GF-D8 (cell line): ENCODE data around the gene ASIC3.
A peak's percentile ranks its signal among the peaks of the same experiment; 100 is the strongest.

Experiments used
- DNase-seq: peaks from one replicate; lab custom pipeline; 2025; lab: John Stamatoyannopoulos, UW

ASIC3 gene

DNA sequence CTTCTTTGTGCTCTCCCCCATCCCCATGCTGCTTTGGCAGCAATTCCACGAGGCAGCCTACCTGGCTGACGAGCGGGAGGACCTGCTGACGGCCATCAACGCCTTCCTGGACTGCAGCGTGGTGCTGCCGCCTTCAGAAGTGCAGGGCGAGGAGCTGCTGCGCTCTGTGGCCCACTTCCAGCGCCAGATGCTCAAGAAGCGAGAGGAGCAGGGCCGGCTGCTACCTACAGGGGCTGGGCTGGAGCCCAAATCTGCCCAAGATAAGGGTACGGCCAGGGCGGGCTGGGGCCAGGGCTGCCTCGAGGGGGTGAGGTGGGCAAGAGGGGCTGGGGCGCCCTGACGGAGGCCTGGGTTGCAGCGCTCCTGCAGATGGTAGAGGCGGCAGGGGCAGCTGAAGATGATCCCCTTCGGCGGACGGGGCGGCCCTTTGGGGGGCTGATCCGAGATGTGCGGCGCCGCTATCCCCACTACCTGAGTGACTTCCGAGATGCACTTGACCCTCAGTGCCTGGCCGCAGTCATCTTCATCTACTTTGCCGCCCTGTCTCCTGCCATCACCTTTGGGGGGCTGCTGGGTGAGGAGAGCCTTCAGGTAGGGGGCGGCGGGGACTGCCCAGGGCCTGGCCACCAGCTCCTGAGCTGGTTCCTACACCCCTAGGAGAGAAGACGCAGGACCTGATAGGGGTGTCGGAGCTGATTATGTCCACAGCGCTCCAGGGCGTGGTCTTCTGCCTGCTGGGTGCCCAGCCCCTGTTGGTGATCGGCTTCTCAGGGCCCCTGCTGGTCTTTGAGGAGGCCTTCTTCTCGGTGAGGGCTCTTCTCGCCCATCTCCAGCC, 22.9 kb downstream of the ASIC3 start:
- DNase-seq, result no peak

GRCh38 chr7:151073990-151074389, 25.7 kb downstream of the ASIC3 start:
- DNase-seq, result no peak

- DNase-seq, result no peak
Measured at GRCh38 chr7:151074817-151075661, 26.7 kb downstream of the ASIC3 start.

GRCh38 chr7:151075662-151075971, 27.3 kb downstream of the ASIC3 start:
- DNase-seq, result no peak

- DNase-seq, result no peak
Measured at GRCh38 chr7:151075978-151076426, 27.7 kb downstream of the ASIC3 start.

- DNase-seq, result no peak
Measured at GRCh38 chr7:151076863-151077704, 28.8 kb downstream of the ASIC3 start.

DNA sequence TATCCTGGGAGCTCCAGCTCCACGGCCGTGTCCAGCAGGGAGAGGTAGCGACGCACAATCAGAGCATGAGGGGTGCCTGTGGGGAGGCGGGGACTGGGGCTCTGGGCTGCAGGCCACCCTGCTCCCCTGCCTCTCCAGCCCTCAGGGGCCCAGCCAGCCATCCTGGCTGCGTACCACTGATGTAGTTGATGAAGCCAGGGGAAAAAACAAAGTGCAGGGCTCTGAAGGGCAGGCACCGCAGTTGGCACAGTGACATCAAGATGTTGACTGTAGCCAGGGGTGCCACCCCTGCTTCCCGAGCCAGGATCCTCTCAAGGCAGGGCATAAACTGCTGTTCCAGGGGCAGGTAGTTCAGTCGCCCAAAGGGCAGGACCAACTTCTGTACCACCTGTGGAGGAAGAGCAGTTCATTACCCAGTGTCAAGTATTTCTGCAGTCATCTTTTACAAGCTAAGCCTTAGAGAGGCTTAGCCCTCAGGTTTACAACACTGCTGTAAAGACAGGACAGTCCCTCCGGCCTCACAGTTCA, 29.4 kb downstream of the ASIC3 start:
- no peak for DNase-seq

DNA sequence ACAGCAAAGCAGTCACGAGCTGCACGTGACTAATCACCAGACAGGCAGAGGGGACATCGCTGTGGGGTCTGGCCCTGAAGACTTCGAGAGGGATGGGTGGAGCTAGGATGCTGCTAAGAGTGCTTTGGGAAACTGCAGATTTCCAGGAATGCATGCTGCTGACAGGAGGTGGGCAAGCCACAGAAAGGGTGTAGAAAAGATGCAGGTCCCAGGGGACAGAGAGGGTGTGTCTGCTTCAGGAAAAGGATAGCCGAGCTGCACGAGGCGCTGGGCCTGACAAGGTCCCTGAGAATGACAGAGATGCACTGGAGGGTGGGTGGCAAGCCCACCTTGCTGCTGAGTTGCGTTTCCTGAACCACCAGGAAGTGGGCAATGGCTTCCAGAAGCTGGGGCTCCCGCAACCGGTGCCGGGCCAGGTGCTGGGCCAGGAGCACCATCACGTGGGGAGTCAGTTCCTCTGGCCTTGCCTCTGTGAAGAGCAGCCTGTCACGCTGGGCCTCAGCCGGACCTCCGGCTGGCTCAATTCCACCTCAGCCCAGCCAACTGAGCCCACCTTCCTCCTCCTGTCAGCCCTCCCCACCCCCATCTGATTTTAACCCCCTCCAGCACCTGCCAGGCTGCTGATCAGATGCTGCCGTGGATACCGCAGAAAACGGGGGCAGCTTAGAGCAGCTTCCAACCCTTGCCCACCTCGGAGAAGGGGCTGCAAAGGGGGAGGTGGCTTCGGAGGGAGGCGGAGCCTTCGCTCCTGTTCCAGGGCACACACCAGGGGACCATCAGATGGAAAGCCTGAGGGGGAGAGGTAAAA, 30.1 kb downstream of the ASIC3 start:
- DNase-seq, result no peak

DNA sequence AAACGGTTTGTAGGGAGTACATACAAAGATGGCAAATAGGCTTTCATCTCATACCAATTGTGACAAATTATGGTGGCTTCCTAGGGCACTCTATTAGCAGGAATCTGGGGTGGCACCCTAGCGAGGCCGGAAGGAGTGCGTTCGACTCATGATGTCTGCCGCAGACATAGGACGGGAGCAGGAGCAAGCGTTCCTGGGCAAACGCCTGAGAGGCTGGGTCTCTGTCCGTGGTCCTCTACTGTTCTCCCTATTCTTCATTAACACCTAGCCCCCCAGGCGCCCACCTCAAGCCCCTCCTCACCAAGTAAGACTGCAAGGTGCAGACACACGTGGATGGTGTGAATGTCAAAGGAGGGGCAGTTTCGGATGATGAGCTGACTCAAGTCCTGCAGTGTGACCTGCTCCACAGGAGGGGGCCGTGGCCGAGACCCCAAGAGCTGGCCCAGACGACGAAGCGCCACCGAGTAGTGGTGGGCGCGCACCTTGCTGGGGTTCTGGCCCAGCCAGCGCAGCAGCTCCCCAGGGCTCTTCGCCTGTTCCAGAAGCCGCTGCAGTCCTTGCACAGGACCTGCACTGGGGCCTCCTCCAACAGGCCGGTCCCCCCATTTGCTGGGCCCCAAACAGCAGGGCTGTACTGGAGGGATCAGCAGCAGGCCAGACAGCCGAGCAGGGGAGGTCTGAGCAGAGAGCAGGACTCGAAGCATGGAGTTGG, 31.0 kb downstream of the ASIC3 start:
- DNase-seq, result no peak

GRCh38 chr7:151080067-151080521, 31.8 kb downstream of the ASIC3 start:
- DNase-seq, result no peak

- peak; percentile 75 for DNase-seq
Measured at GRCh38 chr7:151080522-151081169, 32.3 kb downstream of the ASIC3 start, which contains the start of gene FASTK. FASTK (minus strand) TSS chr7:151080809; CDS start chr7:151080766, 43 bp downstream.

DNA sequence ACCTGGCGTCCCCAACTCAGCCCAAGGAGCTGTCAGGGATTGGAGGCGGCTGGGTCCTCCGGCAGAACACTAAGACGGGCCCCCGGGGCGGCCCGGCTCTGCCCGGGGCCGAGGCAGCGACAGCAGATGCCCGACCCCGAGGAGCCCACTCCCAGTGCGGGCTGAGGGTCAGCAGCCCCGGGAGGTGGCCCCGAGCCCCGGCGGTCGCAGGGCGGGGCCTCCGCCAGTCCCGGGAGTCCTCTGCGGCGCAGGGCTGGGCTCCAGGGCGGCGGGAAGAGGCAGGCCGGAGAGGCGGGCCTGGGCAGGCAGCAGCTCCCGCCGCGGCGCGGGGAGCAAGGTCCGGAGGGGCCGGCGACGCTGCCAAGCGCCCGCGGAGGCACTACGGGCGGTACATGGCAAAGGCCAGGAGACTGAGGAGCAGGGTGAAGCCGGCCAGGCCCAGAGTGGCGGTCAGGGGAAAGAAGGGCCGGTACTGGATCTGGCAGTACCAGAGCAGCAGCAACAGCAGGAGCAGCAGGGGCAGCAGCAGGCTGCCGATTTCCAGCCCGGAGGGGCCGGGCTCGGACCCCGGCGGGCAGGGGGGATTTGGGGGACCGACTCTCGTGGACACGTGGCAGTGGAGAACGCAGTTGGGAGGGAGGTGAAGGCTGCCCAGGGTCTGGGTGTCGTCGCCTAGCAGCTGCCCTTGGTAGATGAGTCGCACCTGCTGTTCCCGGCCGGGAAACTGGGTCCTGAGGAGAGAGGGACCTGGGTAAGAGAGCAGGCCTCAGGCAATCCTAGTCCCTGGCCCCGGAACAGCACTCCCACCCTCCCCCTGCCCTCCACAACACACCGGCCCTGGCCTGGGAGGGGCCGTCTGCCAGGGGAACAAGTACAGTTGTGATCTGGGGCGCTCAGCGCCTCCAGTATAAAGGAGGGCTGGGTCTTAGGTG, 33.1 kb downstream of the ASIC3 start:
- no peak for DNase-seq

GRCh38 chr7:151082141-151083070, 34.1 kb downstream of the ASIC3 start:
- DNase-seq, result no peak

- peak; percentile 38 for DNase-seq
Measured at GRCh38 chr7:151083071-151083823, 34.9 kb downstream of the ASIC3 start, which contains the start of gene TMUB1. TMUB1 (minus strand) TSS chr7:151083493; CDS start chr7:151082563, 930 bp downstream.

- DNase-seq, result no peak
Measured at GRCh38 chr7:151083824-151084160, 35.5 kb downstream of the ASIC3 start.

DNA sequence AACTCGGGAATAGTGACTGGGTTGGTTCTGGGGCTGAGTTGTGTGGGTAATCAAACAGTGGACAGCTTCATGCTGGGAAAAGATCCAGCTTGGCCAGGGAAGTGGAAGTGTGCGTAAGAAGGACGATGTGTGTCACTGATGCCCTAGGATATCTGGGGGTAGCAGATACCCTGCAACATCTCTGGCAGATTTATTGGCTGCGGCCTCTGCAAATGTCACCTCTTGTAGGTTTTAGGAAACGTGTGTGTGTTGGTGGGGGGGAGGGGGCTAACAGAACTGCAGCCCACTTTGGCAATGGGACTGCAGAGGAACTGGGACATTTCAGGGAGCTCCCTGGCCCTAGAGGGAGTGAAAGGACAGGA, 37.0 kb downstream of the ASIC3 start:
- DNase-seq, result no peak
